ENCODE measurements around the gene PLSCR5.

DNA sequence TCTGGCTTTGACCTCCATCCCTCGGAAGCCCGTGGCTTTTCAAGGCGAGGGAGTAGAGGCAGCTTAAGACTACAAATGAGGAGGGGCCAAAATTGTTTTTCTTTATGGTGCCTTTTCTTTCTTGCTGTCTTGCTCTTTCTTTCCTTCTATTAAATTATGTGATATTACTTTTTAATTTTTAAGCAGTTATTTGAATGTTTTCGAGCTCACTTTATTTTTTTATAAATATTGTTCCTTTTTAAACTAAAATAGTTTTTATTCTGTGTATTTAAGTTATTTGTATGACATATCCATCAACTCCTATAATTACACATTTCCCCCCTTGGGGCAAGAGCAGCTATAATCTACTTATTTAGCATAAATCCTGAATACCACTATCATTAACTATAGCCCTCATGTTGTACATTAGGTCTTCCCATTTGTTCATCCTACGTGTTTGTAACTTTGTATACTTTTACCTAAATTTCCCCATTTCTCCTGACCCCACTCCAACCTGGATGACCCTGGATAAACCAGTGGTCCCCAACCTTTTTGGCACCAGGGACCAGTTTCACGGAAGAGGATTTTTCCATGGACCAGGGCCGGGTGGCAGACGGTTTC, 60.1 kb downstream of the PLSCR5 start:
- TF ChIP-seq MAX (IDR thresholded peaks at IDR 0.05) (no peak), YY1 (IDR thresholded peaks at IDR 0.05) (no peak), CTCF (IDR thresholded peaks at IDR 0.05; ENCODE audit: low read depth, low read length, missing input control) (no peak), REST (IDR thresholded peaks at IDR 0.05) (no peak), ATF3 (IDR thresholded peaks at IDR 0.05) (no peak), TAF1 (conservative IDR thresholded peaks at IDR 0.05) (no peak), JUND (IDR thresholded peaks at IDR 0.05) (no peak), RXRA (IDR thresholded peaks at IDR 0.05) (no peak), EGR1 (IDR thresholded peaks at IDR 0.05; ENCODE audit: low read depth in 2 of 2) (no peak), RAD21 (IDR thresholded peaks at IDR 0.05) (no peak), FOXA1 (IDR thresholded peaks at IDR 0.05) (no peak), SP1 (IDR thresholded peaks at IDR 0.05) (no peak)

Data from liver (tissue), 3 donors.